Measurements from ENCODE around the gene OR1J2.

OR1J2 gene

DNA sequence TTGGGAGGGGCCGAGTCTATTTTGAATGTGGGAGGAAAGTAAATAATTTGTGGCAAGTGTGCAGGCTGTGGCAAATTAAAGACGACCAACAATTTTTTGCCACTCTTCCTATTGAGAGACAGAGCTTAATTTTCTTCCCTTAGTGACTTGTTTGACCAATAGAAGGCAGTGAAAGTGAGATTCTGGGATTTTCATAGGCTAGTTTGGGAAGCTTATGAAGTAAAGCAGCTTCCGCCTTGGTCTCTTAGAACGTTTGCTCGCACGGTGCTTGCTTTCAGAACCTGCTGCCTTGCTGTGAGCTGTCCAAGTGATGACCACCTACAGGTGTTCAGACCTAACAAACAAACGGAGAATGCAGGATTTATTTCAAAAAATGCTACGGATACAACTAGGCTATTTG, 35.6 kb downstream of the OR1J2 start:
- DNase-seq (ENCODE audit: insufficient read length, low spot score) (no peak), FAIRE-seq (no peak)

DNA sequence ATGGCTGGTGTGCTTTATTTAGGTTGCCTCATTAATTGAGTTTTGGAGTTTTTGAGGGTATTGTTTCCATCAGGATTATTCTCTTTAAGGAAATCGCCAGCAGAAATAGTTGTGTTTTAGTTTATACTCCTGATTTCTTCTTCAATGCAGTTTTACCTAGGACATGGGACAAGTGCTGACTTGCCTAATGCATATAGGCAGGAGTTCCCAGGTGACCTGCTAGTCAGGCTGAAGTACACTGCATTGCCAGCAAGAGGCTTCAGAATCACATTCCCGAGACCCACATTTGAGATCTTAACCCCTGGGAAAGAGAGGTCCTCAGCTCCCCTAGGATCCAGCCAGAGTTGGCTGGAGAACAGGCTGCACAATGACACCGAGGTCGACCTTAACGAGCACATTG, 40.8 kb downstream of the OR1J2 start:
- FAIRE-seq (no peak), DNase-seq (ENCODE audit: insufficient read length, low spot score) (no peak)

DNA sequence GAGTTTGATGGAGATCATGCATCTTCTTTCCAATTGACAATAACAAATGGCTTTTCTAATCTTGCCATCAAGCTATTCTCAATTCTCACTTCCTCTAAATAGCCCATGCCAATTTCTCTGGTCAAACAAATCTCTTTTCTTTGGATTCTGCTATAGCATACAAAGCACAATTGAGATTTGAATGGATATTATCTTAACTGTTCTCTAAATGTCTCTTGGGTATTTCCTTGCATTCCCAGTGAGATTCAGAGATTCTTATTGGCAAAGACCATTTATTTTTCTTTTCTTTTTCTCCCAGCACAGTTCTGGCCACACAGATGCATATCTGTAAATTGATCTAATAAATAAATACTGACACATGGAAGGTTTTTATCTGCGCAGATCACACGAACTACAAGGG, 42.2 kb downstream of the OR1J2 start, which contains the start of gene OR1N2:
TSS of gene OR1N2 (plus strand) at position 301 of the 400 bp plus-strand sequence. CDS start 100 bp downstream, outside the sequence.
- DNase-seq (ENCODE audit: insufficient read length, low spot score) (no peak), FAIRE-seq (no peak)
